GM19395 (cell line): ENCODE data around the gene NR6A1.

Experiments
- ATAC-seq: cut with Tn5 transposase; IDR thresholded peaks from one replicate; pipeline ENCODE4 v1.9.1; 2021; ENCODE audit warnings: mild to moderate bottlenecking, moderate library complexity; ENCODE audit not compliant: unreplicated experiment

The NR6A1 gene

DNA sequence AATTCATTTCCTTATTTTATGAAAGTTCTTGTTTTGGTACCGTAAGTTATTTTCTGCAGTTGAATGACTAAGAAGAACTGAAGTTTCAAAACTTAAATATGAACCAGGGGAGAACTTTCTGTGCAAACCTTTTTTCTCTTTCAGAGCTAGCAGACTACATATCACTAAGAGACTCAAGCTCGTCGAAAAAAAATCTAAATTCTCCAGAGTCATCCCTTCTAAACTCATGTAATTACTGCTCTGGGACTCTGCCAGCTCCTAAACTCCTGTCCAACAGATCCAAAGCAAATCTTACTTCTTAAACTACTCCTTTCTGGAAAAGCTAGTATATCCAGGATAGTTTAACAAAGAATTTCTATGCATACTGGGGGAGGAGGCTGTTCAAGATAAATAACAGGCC is 176.9 kb downstream of the NR6A1 start:
- ATAC-seq = no peak

DNA sequence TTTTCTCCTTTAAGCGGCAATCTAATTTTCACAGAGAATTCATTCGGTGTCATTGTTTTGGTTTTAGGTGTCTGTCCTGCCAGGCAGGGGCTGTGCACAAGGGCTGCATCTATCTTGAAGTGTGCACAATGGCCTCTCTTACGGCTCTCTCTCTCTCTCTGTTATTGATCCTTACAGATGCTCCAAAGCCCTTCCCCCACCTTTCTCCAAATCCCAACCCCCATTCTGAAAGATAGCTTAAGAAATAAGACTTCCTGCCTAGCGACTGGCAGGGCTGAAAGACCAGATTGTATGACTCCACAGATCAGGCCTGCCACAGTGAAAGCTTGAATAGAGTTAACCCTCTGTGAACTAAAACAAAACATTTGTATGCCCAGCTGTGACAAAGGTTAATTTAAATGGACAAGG is 177.5 kb downstream of the NR6A1 start:
- ATAC-seq = no peak

DNA sequence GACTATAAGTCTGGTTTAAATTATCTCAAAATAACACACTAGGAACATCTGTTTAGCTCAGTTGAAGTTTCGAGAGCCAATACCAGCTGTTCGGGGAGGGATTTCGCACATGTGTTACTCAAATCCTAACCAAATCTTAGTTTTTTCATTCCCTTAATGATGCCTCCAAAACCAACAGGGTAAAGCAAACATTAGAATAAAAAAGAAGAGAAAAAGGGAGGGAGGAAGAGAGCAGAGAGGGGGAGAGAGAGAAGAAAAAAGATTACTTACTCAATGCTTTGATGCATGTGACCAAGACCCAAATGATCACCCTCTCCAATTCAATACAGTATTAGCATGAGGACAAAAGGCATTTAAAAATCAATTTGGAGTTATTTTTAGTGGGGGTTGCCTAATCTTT is 177.9 kb downstream of the NR6A1 start:
- no peak for ATAC-seq

DNA sequence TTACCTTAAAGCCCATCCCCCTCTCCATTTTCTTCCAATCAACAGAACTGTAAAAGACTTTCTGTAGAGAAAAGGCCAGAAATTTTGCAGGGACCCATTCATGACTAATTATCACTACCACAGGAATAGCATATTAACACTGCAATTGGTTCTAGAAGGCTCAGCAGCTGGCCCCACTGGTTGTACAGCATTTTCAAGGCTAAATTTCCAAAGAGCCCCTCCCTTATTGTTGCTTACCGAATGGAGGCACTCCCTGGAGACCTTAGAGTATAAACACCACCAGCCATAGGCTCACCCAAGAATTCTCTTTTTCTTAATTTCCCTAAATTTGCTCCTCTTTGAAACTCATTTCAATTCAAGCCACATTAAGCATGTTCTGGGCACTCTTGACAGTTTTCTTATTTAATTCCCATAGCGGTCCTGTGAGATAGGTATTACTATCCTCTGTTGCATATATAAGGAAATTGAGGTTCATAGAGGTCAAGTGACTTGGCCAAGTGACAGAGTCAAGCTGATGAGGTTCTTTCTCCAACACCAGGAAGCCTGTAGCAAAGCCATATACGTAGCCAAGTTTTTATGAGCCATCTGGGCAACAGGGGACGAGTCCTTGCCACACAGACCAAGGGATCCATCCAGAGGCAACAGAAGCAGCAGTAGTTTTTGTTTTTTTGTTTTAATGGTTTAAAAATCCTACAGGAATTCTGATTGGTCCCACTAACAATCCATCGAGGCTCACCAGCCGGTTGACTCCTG is 180.0 kb downstream of the NR6A1 start:
- no peak for ATAC-seq

DNA sequence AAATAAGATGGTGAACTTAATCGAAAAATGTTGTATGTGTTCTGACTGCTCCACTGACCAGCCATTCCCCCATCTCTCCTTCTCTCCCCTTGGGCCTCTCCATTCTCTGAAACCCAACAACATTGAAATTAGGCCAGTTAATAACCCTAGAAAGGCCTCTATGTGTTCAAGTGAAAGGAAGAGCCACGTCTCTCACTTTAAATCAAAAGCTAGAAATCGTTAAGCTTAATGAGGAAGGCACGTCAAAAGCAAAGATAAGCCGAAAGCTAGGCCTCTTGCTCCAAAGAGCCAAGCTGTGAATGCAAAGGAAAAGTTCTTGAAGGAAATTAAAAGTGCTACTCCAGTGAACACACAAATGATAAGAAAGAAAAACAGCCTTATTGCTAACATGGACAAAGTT is 186.5 kb downstream of the NR6A1 start:
- ATAC-seq = no peak

DNA sequence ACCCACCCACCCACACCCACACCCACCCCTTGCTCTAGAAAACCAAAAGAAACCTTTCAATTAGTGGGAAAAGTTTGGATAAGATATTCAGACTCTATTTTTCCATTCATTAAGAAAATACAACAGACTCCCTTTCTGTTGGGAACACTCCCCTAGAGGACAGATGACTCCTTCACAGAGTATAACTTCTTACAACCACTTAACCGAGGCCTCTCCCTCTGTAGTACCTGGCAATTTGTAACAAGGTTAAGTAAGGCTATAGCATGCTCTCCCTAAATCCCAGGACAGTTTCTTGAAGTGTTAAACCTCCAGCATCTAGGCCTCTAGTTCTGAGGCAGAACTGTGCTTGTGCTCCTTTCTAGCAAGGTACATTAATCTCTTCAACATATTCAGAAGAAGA is 188.0 kb downstream of the NR6A1 start:
- ATAC-seq = no peak

DNA sequence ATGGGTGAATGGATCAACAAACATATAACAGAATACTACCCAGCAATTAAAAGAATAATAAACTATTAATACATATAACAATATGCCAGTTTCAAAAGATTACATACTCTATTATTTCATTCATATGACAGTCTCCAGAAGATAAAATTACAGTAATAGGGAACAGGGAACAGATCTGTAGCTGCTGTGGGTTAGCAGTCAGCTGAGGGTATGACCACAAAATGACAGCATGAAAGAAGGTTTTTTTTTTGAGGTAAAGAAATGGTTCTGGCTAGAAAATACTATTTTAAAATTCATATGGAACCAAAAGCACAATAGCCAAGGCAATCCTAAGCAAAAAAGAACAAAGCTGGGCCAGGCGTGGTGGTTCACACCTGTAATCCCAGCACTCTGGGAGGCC is 190.9 kb downstream of the NR6A1 start:
- no peak for ATAC-seq

DNA sequence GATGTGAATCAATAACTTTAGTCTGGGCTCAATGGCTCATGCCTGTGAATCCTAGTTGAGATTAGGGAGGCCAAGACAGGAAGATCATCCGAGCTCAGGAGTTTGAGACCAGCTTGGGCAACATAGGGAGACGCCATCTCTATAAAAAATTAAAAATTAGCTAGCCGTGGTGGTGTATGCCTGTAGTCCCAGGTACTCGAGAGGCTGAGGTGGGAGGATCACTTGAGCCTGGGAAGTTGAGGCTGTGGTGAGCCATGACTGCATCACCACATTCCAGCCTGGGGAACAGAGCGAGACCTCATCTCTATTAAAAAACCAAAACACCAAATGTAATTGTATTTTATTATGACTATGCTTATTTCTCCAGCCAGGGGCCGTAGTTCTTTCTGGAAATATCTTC is 194.4 kb downstream of the NR6A1 start:
- ATAC-seq = no peak

DNA sequence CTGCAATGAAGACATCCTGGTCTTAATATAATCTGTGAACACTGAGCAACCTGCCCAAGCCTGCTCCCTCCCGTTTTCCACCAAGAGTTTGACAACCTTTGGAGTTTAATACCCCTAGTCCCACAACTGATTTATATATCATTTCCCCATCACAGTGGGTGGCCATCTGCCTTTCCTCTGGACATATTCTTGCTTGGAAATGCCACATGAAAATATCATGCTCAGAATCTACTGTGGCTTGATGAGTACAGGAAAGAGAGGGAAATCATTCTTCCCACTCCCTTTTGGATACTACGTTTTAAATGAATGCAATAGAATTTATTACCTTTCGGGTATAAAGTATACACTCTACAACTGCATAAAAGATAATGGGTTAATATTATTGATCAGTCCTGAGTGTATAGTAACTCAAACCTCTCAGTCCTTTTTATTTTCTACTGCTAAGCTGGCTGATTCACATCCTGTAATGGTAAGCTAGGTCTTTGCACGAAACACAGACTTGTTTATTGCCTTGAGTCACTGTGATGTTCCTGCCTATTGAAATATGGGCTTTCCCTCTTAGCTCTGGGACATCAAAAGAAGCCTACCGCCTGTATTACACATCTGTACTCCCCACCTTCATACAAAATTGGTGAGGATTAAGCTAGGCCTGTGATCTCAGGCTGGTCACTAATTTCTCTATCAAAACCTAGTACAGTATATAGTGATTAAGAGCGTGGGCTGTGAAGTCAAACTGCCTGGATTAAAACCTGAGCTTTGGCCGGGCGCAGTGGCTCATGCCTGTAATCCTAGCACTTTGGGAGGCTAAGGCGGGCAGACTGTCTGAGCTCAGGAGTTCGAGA is 196.4 kb downstream of the NR6A1 start:
- ATAC-seq = no peak

DNA sequence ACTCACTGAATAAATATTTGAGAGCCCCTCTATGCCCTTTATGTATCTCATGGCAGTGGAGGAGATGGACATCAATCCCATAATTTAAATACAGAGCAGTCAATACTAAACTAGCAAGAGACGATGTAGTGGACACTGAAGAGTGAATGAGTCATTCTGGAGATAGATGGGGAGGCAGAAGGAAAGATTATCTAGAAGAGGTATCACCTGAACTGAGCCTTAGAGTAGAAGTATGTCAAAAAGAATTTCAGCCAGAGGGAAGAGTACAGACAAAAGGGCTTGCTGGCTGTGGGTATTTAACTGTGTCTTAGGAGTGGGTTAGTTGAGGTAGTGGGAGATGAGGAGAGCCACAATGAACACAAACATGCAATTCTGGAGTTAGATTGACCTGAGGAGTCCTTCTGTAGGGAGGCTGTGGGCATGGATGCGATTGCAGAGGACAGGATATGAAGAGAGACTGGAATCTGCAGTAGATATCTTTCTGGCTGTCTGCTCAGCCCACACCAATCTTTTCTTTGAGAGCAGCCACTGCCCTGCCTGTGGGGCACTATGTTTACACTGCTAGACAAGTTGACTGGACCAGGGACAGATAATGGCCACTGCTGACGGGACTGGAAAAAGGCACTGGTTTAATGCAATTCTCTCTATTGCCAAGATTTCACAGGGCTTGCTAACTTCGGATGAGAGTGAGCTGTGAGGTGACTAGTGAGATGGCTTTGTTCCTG is 200.0 kb downstream of the NR6A1 start:
- no peak for ATAC-seq

DNA sequence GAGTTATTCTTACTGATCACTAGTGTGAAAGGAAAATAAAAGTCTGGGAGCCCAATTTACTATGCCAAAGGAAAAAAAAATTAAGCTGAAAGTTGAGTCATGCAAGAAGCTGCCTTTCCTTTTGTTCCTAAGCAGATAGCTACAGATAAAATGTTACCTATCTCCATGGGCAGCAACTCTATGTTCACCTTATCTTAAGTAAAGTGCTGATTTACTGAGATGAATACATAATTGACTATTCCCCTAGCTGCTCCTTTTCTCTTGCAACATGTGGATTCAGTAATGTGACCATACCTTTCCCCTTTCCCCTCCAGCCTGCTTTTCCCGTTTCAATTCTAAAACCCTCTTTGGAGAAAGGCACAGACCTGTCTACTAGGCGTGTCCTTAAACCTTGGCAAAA is 201.2 kb downstream of the NR6A1 start:
- no peak for ATAC-seq

DNA sequence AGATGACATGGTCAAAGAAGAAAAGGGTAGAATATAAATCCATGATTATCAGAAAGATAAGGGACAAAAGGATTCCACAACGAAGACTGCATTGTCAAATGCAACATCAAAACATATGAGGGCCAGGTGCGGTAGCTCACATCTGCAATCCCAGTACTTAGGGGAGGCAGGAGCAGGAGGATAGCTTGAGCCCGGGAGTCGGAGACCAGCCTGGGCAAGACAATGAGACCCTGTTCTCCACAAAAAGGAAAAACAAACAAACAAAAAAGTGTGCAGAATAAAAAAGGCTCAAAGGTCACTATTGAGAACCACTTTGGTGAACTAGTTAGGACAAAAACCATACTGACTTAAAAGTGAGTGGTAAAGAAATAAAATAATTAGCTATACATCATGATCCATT is 203.7 kb downstream of the NR6A1 start:
- no peak for ATAC-seq

DNA sequence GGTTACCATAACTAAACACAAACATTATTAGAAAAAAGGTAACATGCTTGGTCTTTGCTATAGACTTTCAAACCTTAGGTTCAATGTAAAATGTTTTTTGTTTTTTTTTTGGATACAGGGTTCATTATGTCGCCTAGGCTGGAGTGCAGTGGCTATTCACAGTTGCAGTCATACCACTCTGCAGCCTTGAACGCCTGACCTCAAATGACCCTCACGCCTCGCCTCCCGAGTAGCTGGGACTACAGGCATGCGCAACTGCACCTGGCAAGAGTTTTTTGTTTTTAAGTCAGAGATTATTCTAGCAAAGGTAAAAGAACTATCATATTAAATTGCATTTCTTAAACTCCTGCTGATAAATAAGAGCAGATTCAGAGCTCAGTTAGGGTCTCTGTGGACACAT is 208.8 kb downstream of the NR6A1 start:
- no peak for ATAC-seq

DNA sequence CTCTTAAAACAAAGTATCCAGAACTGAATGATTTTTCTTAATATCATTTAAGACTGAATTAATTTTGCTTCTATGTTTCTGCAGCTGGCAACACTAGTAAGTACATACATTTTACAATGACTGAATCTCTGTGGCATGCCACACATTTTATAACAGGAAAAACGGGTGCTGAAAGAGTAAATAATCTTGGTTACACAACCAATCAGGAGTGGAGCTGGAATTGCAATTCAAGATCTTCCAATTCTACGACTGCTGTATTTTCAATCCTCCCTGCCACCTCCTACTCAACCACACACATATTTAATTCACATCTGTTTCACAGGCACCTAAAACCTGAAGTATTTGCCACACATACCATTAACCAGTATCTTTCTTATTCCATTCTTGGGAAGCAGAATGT is 211.2 kb downstream of the NR6A1 start:
- no peak for ATAC-seq

DNA sequence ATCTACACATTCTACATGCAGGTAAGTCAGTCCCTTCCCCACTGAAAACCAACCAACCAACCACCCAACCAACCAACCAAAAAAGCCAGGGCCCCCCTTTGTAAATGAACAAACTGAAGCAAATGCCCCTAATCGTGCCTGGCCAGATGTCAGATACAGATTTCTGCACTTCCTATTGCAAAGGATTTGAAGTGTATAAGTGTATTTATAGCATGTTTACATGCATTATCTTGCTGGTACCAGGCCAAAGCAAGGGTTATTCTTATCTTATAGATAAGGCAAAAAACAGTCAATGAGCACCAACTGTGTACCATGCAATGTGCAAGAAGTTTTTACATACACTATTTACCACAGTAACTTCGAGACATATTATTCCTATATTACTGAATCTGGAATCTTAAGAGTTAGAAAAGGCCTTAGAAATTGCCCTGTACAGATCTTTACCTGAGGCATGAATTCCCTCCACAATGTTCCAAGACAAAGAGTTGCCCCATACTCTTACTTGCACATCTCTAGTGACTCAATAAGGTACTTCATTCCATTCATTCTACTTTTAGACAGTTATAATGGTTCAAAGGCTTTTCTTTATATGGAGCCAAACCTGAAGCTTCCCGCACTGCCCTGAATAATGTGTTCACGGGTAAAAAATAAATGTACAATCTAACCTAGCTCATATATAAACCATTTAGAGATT is 212.2 kb downstream of the NR6A1 start:
- no peak for ATAC-seq

DNA sequence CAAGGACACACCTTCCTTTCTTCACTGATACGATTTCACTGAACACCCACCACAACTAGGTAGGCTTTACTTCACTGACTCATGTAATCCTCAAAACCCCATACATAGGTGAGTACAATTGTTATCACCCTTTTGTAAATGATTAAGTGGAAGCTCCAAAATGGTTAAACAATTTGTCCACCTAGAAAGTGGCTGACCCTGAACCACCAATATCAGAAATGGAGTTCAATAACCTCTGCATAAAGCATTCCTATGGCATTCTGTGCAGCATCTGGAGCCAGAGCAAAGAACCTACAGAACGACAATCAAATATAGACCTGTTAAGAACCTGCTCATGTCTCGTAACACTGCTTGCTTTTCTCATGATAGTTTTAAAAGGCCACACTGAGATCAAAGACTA is 213.2 kb downstream of the NR6A1 start:
- no peak for ATAC-seq

DNA sequence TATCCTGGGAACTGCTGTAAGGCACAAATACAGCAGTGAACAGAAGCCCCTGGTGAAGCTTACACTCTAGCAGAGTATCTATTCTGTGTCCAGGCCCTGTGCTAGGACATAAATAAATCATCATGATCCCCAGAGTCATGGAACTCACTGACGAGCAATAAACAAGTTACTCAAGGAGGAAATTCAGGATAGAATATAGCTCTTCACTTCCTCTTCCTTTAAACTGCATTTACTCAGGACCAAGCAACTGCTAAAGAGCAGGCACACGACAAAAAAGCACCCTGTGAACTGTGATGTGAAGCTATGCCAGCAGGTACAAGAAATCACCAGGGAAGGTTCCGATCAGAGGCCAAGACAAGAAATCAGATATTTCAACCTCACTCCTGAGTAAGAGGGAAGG is 216.1 kb downstream of the NR6A1 start:
- ATAC-seq = no peak

DNA sequence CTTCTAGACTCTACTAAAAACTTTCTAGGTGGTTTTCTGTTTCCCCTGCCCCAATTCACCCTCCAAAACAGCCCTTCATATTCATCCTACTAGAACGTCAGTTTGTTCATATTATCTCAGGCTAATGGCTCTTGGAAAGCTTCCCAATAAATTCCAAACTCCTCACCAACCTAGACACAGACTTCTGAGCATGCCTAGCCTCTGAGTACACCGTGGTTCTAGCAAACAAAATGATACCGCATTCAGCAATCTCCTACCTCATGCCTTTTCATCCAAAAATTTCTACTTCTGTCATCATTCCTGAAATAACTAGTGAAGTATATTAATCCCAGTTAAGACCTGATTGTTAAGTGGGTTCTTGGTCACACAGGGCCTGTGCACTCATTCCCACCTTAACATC is 217.4 kb downstream of the NR6A1 start:
- no peak for ATAC-seq

DNA sequence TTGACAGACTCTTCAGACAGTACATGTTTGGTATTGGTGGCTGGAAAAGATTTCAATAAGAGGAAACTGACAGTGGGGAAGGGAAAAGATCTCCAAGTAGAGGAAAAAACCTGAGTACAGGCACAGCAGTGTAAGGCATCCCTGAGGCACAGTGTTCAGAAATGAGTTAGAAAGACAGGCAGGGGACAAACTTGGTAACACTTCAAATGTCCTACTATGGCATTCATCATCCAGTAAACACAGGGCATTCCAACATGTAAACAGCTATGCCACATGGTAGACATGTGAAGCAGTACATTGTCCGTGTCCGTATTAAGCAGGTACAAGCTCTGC is 218.9 kb downstream of the NR6A1 start:
- no peak for ATAC-seq

DNA sequence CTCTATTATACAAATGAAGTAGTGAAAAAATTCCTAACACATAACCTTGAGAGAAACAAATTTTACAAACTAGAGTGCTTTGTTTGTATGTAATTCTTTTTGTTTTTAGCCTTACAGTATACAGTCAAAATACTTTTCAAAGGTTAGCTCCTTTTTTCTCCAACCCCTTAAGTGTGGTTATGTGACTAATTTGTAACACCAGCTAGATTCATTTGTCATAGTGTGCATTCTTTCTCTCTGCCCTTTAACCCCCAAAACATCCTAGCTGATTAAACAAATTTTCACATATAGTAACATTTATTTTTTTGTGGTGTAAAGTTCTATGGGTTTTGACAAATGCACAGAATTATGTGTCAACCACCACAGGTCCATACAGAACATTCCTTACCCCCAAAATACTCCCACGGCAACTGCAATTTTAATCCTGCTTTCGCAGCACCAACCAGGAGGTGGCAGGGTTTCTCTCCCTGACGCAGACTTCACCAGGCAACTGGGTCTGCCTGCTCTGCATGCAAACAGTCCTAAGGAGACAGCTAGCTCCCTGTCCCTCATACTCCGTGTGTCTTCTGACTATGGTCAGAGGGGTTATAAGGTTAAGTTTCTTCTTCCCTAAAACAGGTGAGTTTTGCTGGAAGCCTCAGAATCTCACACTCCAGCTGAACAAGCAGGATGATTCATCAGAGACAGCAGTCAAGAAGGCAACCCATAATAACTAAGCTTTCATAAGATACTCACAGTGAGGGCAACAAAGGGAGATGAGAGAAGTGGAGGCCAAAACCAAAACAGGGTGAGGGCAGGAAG is 219.4 kb downstream of the NR6A1 start:
- no peak for ATAC-seq

DNA sequence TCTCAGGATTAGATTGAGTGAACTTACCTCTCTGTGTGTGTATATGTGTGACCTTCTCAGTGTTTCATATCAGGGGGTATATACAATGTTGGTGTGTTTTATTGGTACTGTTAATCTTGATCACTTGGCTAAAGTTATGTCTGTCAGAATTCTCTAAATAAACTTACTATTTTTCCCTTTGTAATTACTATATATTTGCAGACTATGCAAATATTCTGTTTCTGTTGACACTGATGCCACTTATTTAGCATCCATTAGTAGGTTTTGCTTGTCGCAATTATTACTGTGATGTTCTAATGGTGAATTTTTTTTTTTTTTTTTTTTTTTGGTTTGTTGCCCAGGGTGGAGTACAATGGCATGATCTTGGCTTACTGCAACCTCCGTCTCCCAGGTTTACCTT is 221.0 kb downstream of the NR6A1 start:
- ATAC-seq = no peak
